H9 (cell line): ENCODE results near the gene GNRHR. TPM values are rescaled to one million over a fixed set of nuclear protein-coding genes. Genes with fewer than 3 reads are reported as not detected.

Experiments used
- DNase-seq: peaks from one replicate; pipeline ENCODE4 v3.0.0-alpha.2; 2017
- H2AFZ ChIP-seq: one replicate; pipeline ENCODE4 v1.6.1; 2013; ENCODE audit warnings: mild to moderate bottlenecking, low read length, control low read depth, moderate library complexity
- H2AK5ac ChIP-seq: 2 replicates; pipeline ENCODE4 v1.6.1; 2013; ENCODE audit warnings: low read length, control low read depth, mixed read lengths; ENCODE audit not compliant: insufficient read length
- H2BK120ac ChIP-seq: one replicate; pipeline ENCODE4 v1.6.1; 2013; ENCODE audit warnings: low read depth, mild to moderate bottlenecking, low read length, control low read depth, inconsistent platforms; ENCODE audit not compliant: poor library complexity, severe bottlenecking
- H2BK12ac ChIP-seq: 2 replicates; pipeline ENCODE4 v1.6.1; 2013; ENCODE audit warnings: low read length, control low read depth, mixed read lengths, low read depth; ENCODE audit not compliant: insufficient read length
- H2BK15ac ChIP-seq: 2 replicates; pipeline ENCODE4 v1.6.1; 2013; ENCODE audit warnings: low read depth, low read length, control low read depth
- H2BK20ac ChIP-seq: one replicate; pipeline ENCODE4 v1.6.1; 2013; ENCODE audit warnings: low read depth, mild to moderate bottlenecking, low read length, control low read depth, inconsistent platforms; ENCODE audit not compliant: poor library complexity, severe bottlenecking
- H2BK5ac ChIP-seq: 2 replicates; pipeline ENCODE4 v1.6.1; 2013; ENCODE audit warnings: low read length, control low read depth, mixed read lengths; ENCODE audit not compliant: insufficient read length
- H3K14ac ChIP-seq: 2 replicates; pipeline ENCODE4 v1.6.1; 2013; ENCODE audit warnings: low read length, control low read depth; ENCODE audit not compliant: insufficient read depth
- H3K18ac ChIP-seq: 2 replicates; pipeline ENCODE4 v1.6.1; 2013; ENCODE audit warnings: low read depth, mild to moderate bottlenecking, mixed read lengths, low read length, control low read depth; ENCODE audit not compliant: insufficient read length
- H3K23ac ChIP-seq: 2 replicates; pipeline ENCODE4 v1.6.1; 2013; ENCODE audit warnings: low read length, control low read depth, mixed read lengths, low read depth; ENCODE audit not compliant: insufficient read length
- H3K23me2 ChIP-seq: 2 replicates; pipeline ENCODE4 v1.6.1; 2013; ENCODE audit warnings: low read depth, mild to moderate bottlenecking, mixed read lengths, low read length, control low read depth; ENCODE audit not compliant: insufficient read length, poor library complexity, severe bottlenecking
- H3K27ac ChIP-seq: 2 replicates; pipeline ENCODE4 v1.5.1; 2013; ENCODE audit warnings: low read length, control low read depth, mixed read lengths, low read depth; ENCODE audit not compliant: insufficient read length
- H3K27me3 ChIP-seq: 2 replicates; pipeline ENCODE4 v1.6.1; 2013; ENCODE audit warnings: low read length, control low read depth, inconsistent platforms; ENCODE audit not compliant: insufficient read depth
- H3K4ac ChIP-seq: 2 replicates; pipeline ENCODE4 v1.6.1; 2013; ENCODE audit warnings: low read depth, mild to moderate bottlenecking, control low read depth, inconsistent platforms, low read length, moderate library complexity
- H3K4me1 ChIP-seq: 2 replicates; pipeline ENCODE4 v1.6.1; 2013; ENCODE audit warnings: low read length, control low read depth, inconsistent platforms; ENCODE audit not compliant: insufficient read depth
- H3K4me2 ChIP-seq: 2 replicates; pipeline ENCODE4 v1.6.1; 2013; ENCODE audit warnings: low read length, control low read depth, mixed read lengths; ENCODE audit not compliant: insufficient read length, insufficient read depth
- H3K56ac ChIP-seq: 2 replicates; pipeline ENCODE4 v1.6.1; 2013; ENCODE audit warnings: low read depth, mild to moderate bottlenecking, mixed read lengths, low read length, control low read depth; ENCODE audit not compliant: insufficient read length
- H3K79me1 ChIP-seq: 2 replicates; pipeline ENCODE4 v1.6.1; 2013; ENCODE audit warnings: low read depth, mild to moderate bottlenecking, moderate library complexity, low read length, control low read depth, inconsistent platforms; ENCODE audit not compliant: insufficient read depth, poor library complexity, severe bottlenecking
- H3K79me2 ChIP-seq: 2 replicates; pipeline ENCODE4 v1.6.1; 2013; ENCODE audit warnings: low read length, control low read depth, inconsistent platforms; ENCODE audit not compliant: insufficient read depth
- H3K9ac ChIP-seq: 2 replicates; pipeline ENCODE4 v1.6.1; 2013; ENCODE audit warnings: low read length, control low read depth, mixed read lengths; ENCODE audit not compliant: insufficient read length; ENCODE audit errors: extremely low read depth
- H3K9me3 ChIP-seq: one replicate; pipeline ENCODE4 v1.6.1; 2013; ENCODE audit warnings: low read depth, low read length, inconsistent platforms; ENCODE audit not compliant: control insufficient read depth
- H3T11ph ChIP-seq: one replicate; pipeline ENCODE4 v1.6.1; 2013; ENCODE audit warnings: mild to moderate bottlenecking, low read length, control low read depth, inconsistent platforms
- H4K20me1 ChIP-seq: one replicate; pipeline ENCODE4 v1.6.1; 2013; ENCODE audit not compliant: control insufficient read depth, insufficient read length, insufficient read depth
- H4K5ac ChIP-seq: 2 replicates; pipeline ENCODE4 v1.6.1; 2013; ENCODE audit warnings: low read depth, mild to moderate bottlenecking, mixed read lengths, low read length, control low read depth; ENCODE audit not compliant: insufficient read length
- H4K8ac ChIP-seq: replicated peaks from 2 replicates; pipeline ENCODE4 v1.6.1; 2013; ENCODE audit warnings: low read length, control low read depth, mixed read lengths, low read depth; ENCODE audit not compliant: insufficient read length
- H4K91ac ChIP-seq: 2 replicates; pipeline ENCODE4 v1.6.1; 2013; ENCODE audit warnings: low read depth, mild to moderate bottlenecking, moderate library complexity, mixed read lengths, low read length, control low read depth; ENCODE audit not compliant: insufficient read length
- H3K27ac Mint-ChIP-seq, 3 experiments: 2 replicates in 2 of 3; 3 replicates in 1 of 3; pipeline ENCODE4 v1.8.0; 2020 to 2021; ENCODE audit warnings: mixed read lengths in 3 of 3, mild to moderate bottlenecking in 1 of 3, moderate library complexity in 1 of 3
- H3K27me3 Mint-ChIP-seq: 2 replicates; pipeline ENCODE4 v1.8.0; 2021; ENCODE audit warnings: low read depth, mild to moderate bottlenecking, moderate library complexity, mixed read lengths
- H3K36me3 Mint-ChIP-seq, 3 experiments: 2 replicates in 2 of 3; 3 replicates in 1 of 3; pipeline ENCODE4 v1.8.0; 2020 to 2021; ENCODE audit warnings: low read depth in 3 of 3, mixed read lengths in 3 of 3; ENCODE audit not compliant: insufficient read depth in 1 of 3
- H3K4me1 Mint-ChIP-seq, 2 experiments: 2 replicates each; pipeline ENCODE4 v1.8.0; 2020; ENCODE audit warnings: mixed read lengths in 2 of 2
- H3K4me3 Mint-ChIP-seq, 2 experiments: 2 replicates in 1 of 2; 3 replicates in 1 of 2; pipeline ENCODE4 v1.8.0; 2020 to 2021; ENCODE audit warnings: mild to moderate bottlenecking in 2 of 2, mixed read lengths in 2 of 2, moderate library complexity in 1 of 2
- H3K9me3 Mint-ChIP-seq, 2 experiments: 2 replicates in 1 of 2; 3 replicates in 1 of 2; pipeline ENCODE4 v1.8.0; 2020; ENCODE audit warnings: mild to moderate bottlenecking in 2 of 2, mixed read lengths in 2 of 2, moderate library complexity in 1 of 2
- CTCF ChIP-seq: fragments of 200-600 bp; sonication (generic); conservative IDR thresholded peaks from 3 replicates; pipeline ENCODE4 v1.8.0; 2021; ENCODE audit warnings: antibody characterized with exemption, mild to moderate bottlenecking
- WGBS: extraction: QIAGEN DNeasy Blood & Tissue Kit; methylation state at CpG from one replicate; pipeline ENCODE4 v1.1.7; 2013; ENCODE audit warnings: missing lambda C conversion rate, low lambda C conversion rate, mixed read lengths; ENCODE audit not compliant: insufficient read length; ENCODE audit errors: extremely low coverage; 5-methylcytosine and 5-hydroxymethylcytosine counted together
- total RNA-seq: library from RNA; stranded (reverse); gene quantifications from 2 replicates; pipeline ENCODE4 v1.2.1, GENCODE V29; 2021

The GNRHR gene
- total RNA-seq, 1 experiment from 2014 or later: not detected

GRCh38 chr4:67702166-67702565 lies 52.0 kb downstream of the GNRHR start:
- Histone ChIP-seq H3K9ac (no peak overlapping the region), H2BK20ac (no peak overlapping the region), H2BK5ac (no peak overlapping the region), H2BK12ac (no peak overlapping the region), H4K20me1 (no peaks in the 10 kb centered on the region), H3K79me2 (peaks cover 15% of the 10 kb centered on the region), H3K14ac (no peak overlapping the region), H3K4ac (no peak overlapping the region), H2AK5ac (no peak overlapping the region), H3K23ac (no peak overlapping the region), H3K27ac (no peak overlapping the region), H3K9me3 (no peaks in the 10 kb centered on the region), H4K5ac (no peak overlapping the region), H3K27me3 (no peaks in the 10 kb centered on the region), H4K8ac (no peak overlapping the region), H3T11ph (no peak overlapping the region), H3K4me2 (peak overlapping the region; percentile 25), H2BK120ac (no peak overlapping the region), H3K23me2 (no peaks in the 10 kb centered on the region), H3K18ac (no peak overlapping the region), H2BK15ac (no peak overlapping the region), H2AFZ (no peak overlapping the region), H3K56ac (no peak overlapping the region), H3K79me1 (peaks cover 8% of the 10 kb centered on the region), H4K91ac (no peak overlapping the region), H3K4me1 (no peaks in the 10 kb centered on the region)
- H3K27ac Mint-ChIP-seq: no peak overlapping the region
- peak overlapping the region; percentile 84 to 88 for H3K4me3 Mint-ChIP-seq
- no CpG with 5 or more reads among the region's 2 CpGs for WGBS
- TF ChIP-seq CTCF: no peak
- H3K27me3 Mint-ChIP-seq: no peaks in the 10 kb centered on the region
- peaks cover 3 to 5% of the 10 kb centered on the region in 2 experiments; a peak in 4 of 5 replicates for H3K9me3 Mint-ChIP-seq
- peaks cover 8 to 21% (median 16%) of the 10 kb centered on the region in 3 experiments for H3K36me3 Mint-ChIP-seq
- no peak for DNase-seq
- peaks cover 13 to 15% of the 10 kb centered on the region in 2 experiments for H3K4me1 Mint-ChIP-seq
